Muscle layer of colon (tissue), 2 donors: ENCODE results near the gene CNN1.
"Not testable (repeated sequence)": the region's sequence is repeated elsewhere in the genome, so short reads cannot be mapped to it uniquely, and the experiment has no call there.

Source experiments
- H3K27ac ChIP-seq: one replicate; pipeline ENCODE4 v1.7.0; 2013; ENCODE audit warnings: low read depth, mild to moderate bottlenecking, low read length, moderate library complexity
- H3K27me3 ChIP-seq, 2 donors: one replicate each; pipeline ENCODE4 v1.7.0; 2013; ENCODE audit warnings: low read length in 2 of 2, mild to moderate bottlenecking in 2 of 2; ENCODE audit not compliant: insufficient read depth in 2 of 2, control insufficient read depth in 1 of 2
- H3K36me3 ChIP-seq: one replicate; pipeline ENCODE4 v1.7.0; 2013; ENCODE audit warnings: mild to moderate bottlenecking, low read length; ENCODE audit not compliant: insufficient read depth
- H3K4me1 ChIP-seq: one replicate; pipeline ENCODE4 v1.7.0; 2013; ENCODE audit warnings: mild to moderate bottlenecking, low read length; ENCODE audit not compliant: insufficient read depth
- H3K4me3 ChIP-seq, 2 donors: one replicate each; pipeline ENCODE4 v1.7.0; 2013; ENCODE audit warnings: low read length in 2 of 2, low read depth in 1 of 2, mild to moderate bottlenecking in 1 of 2, moderate library complexity in 1 of 2
- H3K9ac ChIP-seq: one replicate; pipeline ENCODE4 v1.7.0; 2013; ENCODE audit warnings: low read length
- H3K9me3 ChIP-seq: one replicate; pipeline ENCODE4 v1.7.0; 2013; ENCODE audit warnings: mild to moderate bottlenecking, low read length
- donor health status: abdominal sarcoma.
- donor health status: Adenocarcinoma of cecum.

Gene CNN1

DNA sequence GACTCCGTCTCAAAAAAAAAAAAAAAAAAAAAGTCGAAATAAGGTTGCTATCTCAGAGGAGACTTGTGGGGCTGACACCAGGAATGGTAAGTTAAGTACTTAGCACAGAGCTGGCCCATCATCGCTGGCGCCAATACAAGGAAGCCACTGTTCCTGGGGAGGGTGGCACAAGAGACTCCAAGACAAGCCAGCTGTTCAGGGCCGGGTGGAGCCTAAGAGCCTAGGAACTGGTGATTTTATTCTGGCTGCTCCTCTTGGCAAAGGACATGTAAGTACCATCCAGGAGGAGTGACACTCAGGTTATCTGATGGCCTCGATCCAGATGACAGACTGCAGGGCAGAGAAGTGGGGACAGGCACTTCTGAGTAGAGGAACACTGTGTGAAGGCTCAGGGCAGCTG, 16.6 kb downstream of the CNN1 start:
- no peaks in the 10 kb centered on the region for H3K27me3 ChIP-seq
- H3K27ac ChIP-seq: no peak overlapping the region
- peaks cover 32% of the 10 kb centered on the region for H3K36me3 ChIP-seq
- no peak overlapping the region for H3K4me3 ChIP-seq
- peaks cover 37% of the 10 kb centered on the region for H3K4me1 ChIP-seq
- no peaks in the 10 kb centered on the region for H3K9me3 ChIP-seq
- no peak overlapping the region for H3K9ac ChIP-seq

DNA sequence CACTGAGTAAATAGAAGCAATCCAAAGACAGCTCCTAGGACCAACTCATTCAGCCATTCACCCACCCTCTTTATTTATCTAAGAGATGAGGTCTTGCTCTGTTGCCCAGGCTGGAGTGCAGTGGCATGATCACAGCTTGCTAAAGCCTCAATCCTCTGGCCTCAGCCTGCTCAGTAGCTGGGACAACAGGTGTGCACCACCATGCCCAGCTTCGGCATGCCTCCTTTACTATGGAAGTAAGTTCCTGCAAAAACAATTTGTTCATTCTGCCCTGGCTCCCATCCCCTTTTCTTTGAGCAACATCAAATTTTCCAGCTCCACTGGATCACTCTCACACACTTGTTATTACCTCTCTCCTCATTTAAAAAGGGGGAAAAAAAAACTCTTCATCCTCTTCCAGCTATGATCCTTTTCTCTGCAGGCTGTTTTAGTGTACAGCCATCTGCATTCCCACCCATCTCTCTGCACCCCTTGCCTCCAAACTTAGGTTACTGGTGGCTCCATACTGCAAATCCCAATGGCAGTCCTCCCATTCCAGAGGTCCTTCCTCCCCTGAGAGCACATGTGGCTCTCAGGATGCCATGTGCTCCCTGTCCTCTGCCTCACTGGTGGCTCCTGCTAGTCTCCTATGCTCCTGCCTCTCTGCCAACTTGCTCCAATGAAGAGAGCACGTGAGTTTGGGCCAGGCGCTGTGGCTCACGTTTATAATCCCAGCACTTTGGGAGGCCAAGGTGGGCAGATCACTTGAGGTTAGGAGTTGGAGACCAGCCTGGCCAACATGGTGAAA, 18.2 kb downstream of the CNN1 start:
- H3K4me3 ChIP-seq: no peak overlapping the region
- H3K9ac ChIP-seq: no peak overlapping the region
- H3K36me3 ChIP-seq: peaks cover 28% of the 10 kb centered on the region
- no peaks in the 10 kb centered on the region for H3K9me3 ChIP-seq
- no peak overlapping the region for H3K27ac ChIP-seq
- H3K27me3 ChIP-seq: no peaks in the 10 kb centered on the region
- H3K4me1 ChIP-seq: peaks cover 31% of the 10 kb centered on the region

DNA sequence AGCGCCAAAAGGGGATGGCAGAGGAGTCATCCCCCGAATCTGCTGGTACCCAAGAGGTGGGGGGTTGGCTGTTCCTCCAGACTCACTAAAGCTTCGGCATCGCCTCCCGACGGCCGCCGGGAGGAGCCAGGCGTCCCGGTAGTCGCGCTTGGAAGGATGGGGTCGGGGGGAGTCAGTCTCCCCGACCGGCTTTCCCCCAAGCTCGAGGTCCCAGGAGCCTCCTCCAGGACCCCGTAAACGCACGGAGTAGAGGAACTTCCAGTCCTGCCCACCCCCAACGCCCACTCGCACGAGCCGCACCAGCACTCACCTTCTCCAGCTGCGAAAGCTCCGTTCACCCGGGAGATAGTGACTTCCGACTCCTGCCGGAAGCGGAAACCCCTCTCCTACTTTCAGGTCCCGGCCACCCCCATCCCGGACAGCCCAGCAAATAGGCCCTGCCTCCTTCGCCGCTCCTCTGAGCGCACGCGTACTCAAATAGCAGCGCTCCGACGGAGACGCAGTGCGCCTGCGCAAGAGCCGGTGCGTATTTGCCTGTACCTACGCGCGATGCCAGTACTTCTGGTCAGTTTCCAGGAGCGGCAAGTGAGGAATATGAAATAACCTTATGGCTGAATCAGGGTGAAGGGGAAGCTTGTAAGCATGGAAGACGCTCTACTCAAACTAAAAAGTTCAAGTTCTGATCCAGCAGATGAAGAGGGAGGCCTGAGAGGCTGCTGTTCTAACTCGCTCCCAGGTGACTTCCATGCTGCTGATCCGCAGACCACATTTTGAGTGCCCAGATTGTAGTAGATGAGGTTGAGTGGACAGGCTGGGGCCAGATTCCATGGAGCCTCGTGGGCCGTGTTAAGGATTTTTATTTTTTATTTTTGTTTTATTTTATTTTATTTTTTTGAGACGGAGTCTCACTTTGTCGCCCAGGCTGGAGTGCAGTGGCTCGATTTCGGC, 20.5 kb downstream of the CNN1 start, which contains the start of gene ELOF1:
Gene ELOF1, minus strand, starts transcription at position 350 of the 948 bp plus-strand sequence. CDS start 4,883 bp downstream, outside the sequence.
- Histone ChIP-seq H3K36me3 (peaks cover 10% of the 10 kb centered on the region), H3K27me3 (no peaks in the 10 kb centered on the region), H3K4me3 (peak within 1 kb of the TSS; percentile 94 to 98), H3K4me1 (peaks cover 23% of the 10 kb centered on the region), H3K27ac (peak within 1 kb of the TSS; percentile 20), H3K9me3 (no peaks in the 10 kb centered on the region), H3K9ac (peak within 1 kb of the TSS; percentile 81)

DNA sequence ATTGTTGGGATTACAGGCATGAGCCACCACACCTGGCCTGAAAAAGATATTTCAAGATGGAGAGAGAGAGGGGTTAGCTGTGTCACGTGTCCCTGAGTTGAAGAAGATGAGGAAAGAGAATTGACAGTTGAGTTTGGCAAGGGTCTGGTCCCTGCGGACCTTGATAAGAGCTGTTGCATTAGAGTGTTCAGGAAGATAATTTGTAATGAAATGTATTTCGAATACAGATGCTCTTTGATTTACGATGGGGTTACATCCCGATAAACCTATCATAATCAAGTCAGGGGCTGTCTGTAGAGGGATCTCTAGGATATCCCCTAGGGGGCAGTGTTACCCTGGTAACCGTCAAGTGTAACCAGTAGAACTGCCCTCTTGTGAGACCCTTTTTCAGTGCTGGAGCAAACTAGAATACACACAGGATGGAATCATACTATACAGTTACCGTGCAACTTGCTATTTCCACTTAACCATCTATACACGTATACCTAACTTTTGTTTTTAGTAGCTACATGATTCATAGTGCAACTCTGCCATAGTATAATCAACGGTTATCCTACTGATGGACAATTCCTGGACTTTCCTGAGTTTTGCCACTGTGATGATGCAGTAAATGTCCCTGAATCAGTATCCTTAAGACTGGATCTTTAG, 21.9 kb downstream of the CNN1 start:
- no peaks in the 10 kb centered on the region for H3K27me3 ChIP-seq
- no peak overlapping the region for H3K9ac ChIP-seq
- no peak overlapping the region for H3K4me3 ChIP-seq
- H3K4me1 ChIP-seq: peaks cover 23% of the 10 kb centered on the region
- peaks cover 3% of the 10 kb centered on the region for H3K36me3 ChIP-seq
- no peak overlapping the region for H3K27ac ChIP-seq
- no peaks in the 10 kb centered on the region for H3K9me3 ChIP-seq

DNA sequence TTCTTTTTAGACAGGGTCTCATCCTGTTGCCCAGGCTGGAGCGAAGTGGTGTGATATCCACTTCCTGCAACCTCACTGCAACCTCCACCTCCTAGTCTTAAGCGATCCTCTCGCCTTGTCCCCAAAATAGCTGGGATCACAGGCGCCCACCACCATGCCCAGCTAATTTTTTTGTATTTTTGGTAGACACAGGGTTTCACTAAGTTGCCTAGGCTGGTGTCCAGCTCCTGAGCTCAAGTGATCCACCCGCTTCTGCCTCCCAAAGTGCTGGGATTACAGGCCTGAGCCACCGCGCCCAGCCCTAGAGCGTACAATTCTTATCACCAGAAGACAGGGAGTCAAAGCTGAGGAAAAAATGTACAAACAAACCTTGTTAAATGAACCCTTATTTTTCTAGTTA, 24.9 kb downstream of the CNN1 start:
- no peak overlapping the region for H3K9ac ChIP-seq
- H3K27ac ChIP-seq: no peak overlapping the region
- no peaks in the 10 kb centered on the region for H3K27me3 ChIP-seq
- H3K36me3 ChIP-seq: no peaks in the 10 kb centered on the region
- no peaks in the 10 kb centered on the region for H3K9me3 ChIP-seq
- no peak overlapping the region for H3K4me3 ChIP-seq
- H3K4me1 ChIP-seq: peaks cover 8% of the 10 kb centered on the region

DNA sequence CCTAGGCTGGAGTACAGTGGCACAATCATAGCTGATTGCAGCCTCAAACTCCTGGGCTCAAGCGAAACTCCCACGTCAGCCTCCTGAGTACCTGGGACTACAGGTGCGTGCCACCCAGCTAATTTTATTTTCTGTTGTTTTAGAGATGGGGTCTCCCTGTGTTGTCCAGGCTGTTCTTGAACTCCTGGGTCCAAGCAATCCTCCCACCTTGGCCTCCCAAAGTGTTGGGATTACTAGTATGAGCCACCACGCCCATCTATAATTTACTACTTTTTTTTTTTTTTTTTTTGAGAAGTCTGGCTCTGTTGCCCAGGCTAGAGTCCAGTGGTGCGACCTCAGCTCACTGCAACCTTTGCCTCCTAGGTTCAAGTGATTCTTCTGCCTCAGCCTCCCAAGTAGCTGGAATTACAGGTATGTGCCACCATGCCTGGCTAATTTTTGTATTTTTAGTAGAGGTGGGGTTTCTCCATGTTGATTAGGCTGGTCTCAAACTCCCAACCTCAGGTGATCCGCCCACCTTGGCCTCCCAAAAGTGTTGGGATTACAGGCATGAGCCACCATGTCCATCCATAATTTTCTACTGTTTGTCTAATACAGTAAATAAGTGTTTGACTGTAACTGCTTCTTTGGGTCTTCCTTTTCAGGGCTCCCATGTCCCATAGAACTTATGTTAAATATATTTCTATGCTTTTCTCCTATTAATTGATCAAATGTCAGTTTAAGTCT, 25.6 kb downstream of the CNN1 start:
- not testable (repeated sequence) for H3K36me3 ChIP-seq, H3K4me3 ChIP-seq, H3K9me3 ChIP-seq, H3K27ac ChIP-seq, H3K4me1 ChIP-seq, H3K27me3 ChIP-seq, H3K9ac ChIP-seq

DNA sequence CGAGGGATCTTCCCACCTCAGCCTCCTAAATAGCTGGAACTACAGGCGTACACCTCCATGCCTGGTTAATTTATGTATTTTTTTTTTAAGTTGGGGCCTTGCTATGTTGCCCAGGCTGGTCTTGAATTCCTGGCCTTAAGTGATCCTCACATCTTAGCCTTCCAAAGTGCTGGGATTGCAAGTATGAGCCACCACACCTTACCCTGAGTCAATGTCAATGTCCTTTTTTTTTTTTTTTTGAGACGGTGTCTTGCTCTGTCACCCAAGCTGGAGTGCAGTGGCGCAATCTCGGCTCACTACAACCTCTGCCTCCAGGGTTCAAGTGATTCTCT, 27.0 kb downstream of the CNN1 start:
- not testable (repeated sequence) for H3K9ac ChIP-seq, H3K27ac ChIP-seq, H3K36me3 ChIP-seq, H3K4me1 ChIP-seq, H3K9me3 ChIP-seq, H3K27me3 ChIP-seq, H3K4me3 ChIP-seq

DNA sequence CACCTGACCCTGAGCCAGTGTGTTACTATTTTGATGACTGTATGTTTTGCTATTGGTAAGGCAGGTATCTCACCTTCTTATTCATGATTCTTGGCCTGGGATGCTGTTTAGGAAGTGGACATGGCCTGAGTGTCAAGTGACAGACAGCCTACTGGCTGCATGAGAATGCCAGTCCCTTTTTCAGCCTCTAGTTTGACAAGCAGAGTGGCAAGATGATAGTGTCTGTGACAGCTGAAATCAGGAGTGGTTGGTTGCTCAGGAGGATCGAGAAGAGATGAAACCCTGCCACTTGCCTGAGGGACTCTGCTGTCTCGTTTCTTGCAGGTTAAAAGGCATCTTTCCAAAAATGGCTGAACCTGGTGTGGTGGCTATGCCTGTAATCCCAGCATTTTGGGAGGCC, 27.5 kb downstream of the CNN1 start:
- H3K9ac ChIP-seq: no peak overlapping the region
- H3K27ac ChIP-seq: no peak overlapping the region
- no peaks in the 10 kb centered on the region for H3K9me3 ChIP-seq
- no peak overlapping the region for H3K4me3 ChIP-seq
- H3K27me3 ChIP-seq: no peaks in the 10 kb centered on the region
- H3K4me1 ChIP-seq: no peaks in the 10 kb centered on the region
- no peaks in the 10 kb centered on the region for H3K36me3 ChIP-seq

DNA sequence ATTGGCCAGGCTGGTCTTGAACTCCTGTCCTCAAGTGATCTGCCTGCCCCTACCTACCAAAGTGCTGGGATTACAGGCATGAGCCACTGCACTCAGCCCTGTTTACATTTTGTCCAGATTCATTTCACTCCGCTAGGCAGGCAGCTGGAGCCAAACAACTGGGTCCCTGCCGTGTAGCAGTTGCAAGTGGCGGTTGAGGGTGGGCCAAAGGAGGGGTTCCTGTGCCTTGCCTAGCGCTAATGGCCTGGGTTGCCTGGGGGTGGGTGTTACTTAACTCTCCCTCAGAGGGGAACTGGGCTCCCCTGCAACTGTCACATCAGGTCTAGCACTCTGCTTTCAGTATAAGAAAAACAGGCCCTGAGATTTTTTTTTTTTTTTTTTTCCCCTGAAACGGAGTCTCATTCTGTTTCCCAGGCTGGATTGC, 31.4 kb downstream of the CNN1 start:
- no peaks in the 10 kb centered on the region for H3K36me3 ChIP-seq

DNA sequence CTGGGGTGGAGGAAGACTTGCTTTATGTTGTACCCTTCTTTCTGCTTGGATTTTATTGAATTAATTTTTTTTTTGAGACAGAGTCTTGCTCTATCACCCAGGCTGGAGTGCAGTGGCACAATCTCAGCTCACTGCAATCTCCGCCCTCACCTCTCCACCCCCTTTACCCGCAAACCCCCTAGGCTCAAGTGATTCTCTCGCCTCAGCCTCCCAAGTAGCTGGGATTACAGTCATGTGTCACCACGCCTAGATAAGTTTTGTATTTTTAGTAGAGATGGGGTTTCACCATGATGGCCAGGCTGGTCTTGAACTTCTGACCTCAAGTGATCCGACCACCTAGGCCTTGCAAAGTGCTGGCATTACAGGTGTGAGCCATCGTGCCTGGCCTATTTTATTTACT, 34.7 kb downstream of the CNN1 start:
- not testable (repeated sequence) for H3K4me3 ChIP-seq, H3K27ac ChIP-seq, H3K9ac ChIP-seq, H3K36me3 ChIP-seq, H3K9me3 ChIP-seq, H3K27me3 ChIP-seq, H3K4me1 ChIP-seq

More for the DNA sequence above, 31.4 kb downstream of the CNN1 start:
- no peak overlapping the region for H3K9ac ChIP-seq
- no peak overlapping the region for H3K4me3 ChIP-seq
- H3K9me3 ChIP-seq: no peaks in the 10 kb centered on the region
- no peak overlapping the region for H3K27ac ChIP-seq
- no peaks in the 10 kb centered on the region for H3K27me3 ChIP-seq
- no peaks in the 10 kb centered on the region for H3K4me1 ChIP-seq

DNA sequence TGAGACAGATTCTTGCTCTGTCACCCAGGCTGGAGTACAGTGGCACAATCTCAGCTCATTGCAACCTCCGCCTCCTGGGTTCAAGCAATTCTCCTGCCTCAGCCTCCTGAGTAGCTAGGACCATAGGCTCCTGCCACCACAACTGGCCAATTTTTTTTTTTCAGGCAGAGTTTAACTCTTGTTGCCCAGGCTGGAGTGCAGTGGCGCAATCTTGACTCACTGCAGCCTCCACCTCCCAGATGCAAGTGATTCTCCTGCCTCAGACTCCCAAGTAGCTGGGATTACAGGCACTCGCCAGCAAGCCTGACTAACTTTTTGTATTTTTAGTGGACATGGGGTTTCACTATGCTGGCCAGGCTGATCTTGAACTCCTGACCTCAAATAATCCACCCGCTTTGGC, 35.1 kb downstream of the CNN1 start:
- H3K27ac ChIP-seq, H3K4me3 ChIP-seq, H3K9ac ChIP-seq, H3K9me3 ChIP-seq, H3K27me3 ChIP-seq, H3K4me1 ChIP-seq, H3K36me3 ChIP-seq: not testable (repeated sequence)
